ENCODE results near the gene CADM4. TPM values are rescaled to one million over a fixed set of nuclear protein-coding genes. Genes with fewer than 3 reads are reported as not detected.

Gene CADM4
- polyA plus RNA-seq, 1 donor (not counting 4 experiments of a cell fraction or from before 2014, with no cell fraction given), result 4.3 TPM

DNA sequence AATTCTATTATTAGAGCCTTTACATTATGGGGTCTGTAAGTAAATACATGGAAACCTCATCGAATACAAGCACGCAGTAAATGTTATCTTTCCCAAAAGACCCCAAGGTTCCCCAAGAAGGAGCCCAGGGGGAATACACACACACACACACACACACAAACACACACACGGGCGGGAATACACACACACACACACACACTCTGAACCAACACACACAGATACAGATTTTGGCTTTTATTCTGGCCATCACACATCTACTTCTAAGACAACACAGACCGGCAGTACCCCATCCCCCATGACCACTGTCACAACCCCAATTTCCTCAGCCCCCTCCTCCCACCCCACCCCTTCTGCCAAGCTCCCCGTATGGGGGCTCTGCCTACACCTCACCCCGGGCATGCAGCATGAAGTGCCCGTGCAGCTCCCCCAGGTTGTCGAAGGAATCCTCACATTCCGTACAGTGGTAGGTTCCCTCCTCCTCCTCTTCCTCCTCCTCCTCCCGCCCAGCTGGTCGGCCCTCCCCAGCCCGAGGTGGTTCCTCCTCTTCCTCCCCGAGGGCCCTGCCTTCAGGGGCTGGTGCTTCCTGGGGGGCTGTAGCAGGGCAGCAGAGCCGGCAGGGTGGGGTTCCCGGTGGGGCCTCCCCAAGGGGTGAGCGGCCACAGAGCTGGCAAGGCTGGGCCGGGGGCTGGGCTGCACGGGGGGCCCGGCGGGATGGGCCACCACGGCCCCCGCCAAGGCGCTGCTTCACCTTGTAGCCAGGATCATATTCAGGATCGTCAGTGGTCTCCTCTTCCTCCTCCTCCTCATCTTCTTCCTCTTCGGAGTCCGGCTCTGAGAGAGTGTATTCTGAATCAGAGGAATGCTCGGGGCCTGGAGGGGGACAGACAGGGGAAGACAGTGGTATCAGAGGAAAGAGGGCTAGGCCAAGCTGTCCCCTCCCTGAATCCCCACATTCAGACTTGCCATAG is 32.1 kb downstream of the CADM4 start:
- no peaks in the 10 kb centered on the region for H3K9me1 ChIP-seq (ENCODE audit: control insufficient read depth, extremely low read depth, insufficient read depth, low read length)
- H3K79me2 ChIP-seq (ENCODE audit: control insufficient read depth, insufficient read depth, low read length), result no peaks in the 10 kb centered on the region
- no peak overlapping the region for H3K4me3 ChIP-seq (ENCODE audit: control insufficient read depth in 2 of 3, extremely low read depth in 1 of 3, insufficient read depth in 2 of 3, low read depth in 1 of 3, low read length in 3 of 3)
- peaks cover 3 to 4% of the 10 kb centered on the region in 2 experiments for H3K36me3 ChIP-seq (ENCODE audit: control insufficient read depth in 2 of 2, extremely low read depth in 1 of 2, insufficient read depth in 2 of 2, low read length in 2 of 2)
- no peaks in the 10 kb centered on the region for H4K20me1 ChIP-seq (ENCODE audit: control insufficient read depth, extremely low read depth, insufficient read depth, low read length)
- peak overlapping the region; percentile 10 for H3K9ac ChIP-seq (ENCODE audit: control insufficient read depth, extremely low read depth, insufficient read depth, low read length)
- dilution Hi-C loops (cut with MboI; ENCODE audit: extremely low pct_ligation_motif_present, low sequenced_read_pairs), result no loop called here
- no peaks in the 10 kb centered on the region for H3K9me3 ChIP-seq (ENCODE audit: control insufficient read depth, low read depth, low read length)
- no peak for DNase-seq (ENCODE audit: low read depth, low spot score)
- H3K27ac ChIP-seq (ENCODE audit: control insufficient read depth, insufficient read depth, low read length), result peak overlapping the region; percentile 77
- peaks cover 19% of the 10 kb centered on the region for H3K4me1 ChIP-seq (ENCODE audit: control insufficient read depth, extremely low read depth, insufficient read depth, low read length)
- H2AFZ ChIP-seq (ENCODE audit: control insufficient read depth, low read length), result peak overlapping the region; percentile 32
- H3K4me2 ChIP-seq (ENCODE audit: control insufficient read depth, extremely low read depth, insufficient read depth, low read depth, low read length), result peak overlapping the region; percentile 45
- FAIRE-seq, result peak; percentile 17
- no peak for TF ChIP-seq EZH2 (IDR thresholded peaks at IDR 0.05; ENCODE audit: low read length)
- TF ChIP-seq, protein P1, sequence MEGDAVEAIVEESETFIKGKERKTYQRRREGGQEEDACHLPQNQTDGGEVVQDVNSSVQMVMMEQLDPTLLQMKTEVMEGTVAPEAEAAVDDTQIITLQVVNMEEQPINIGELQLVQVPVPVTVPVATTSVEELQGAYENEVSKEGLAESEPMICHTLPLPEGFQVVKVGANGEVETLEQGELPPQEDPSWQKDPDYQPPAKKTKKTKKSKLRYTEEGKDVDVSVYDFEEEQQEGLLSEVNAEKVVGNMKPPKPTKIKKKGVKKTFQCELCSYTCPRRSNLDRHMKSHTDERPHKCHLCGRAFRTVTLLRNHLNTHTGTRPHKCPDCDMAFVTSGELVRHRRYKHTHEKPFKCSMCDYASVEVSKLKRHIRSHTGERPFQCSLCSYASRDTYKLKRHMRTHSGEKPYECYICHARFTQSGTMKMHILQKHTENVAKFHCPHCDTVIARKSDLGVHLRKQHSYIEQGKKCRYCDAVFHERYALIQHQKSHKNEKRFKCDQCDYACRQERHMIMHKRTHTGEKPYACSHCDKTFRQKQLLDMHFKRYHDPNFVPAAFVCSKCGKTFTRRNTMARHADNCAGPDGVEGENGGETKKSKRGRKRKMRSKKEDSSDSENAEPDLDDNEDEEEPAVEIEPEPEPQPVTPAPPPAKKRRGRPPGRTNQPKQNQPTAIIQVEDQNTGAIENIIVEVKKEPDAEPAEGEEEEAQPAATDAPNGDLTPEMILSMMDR (optimal IDR thresholded peaks at IDR 0.05 in 1 of 3, IDR thresholded peaks at IDR 0.05 in 1 of 3, conservative IDR thresholded peaks at IDR 0.05 in 1 of 3; ENCODE audit: extremely low read depth in 1 of 3, insufficient read depth in 2 of 3, low read length in 3 of 3), result no peak
- H3K27me3 ChIP-seq (ENCODE audit: control insufficient read depth, extremely low read depth, insufficient read depth, low read length), result no peaks in the 10 kb centered on the region

DNA sequence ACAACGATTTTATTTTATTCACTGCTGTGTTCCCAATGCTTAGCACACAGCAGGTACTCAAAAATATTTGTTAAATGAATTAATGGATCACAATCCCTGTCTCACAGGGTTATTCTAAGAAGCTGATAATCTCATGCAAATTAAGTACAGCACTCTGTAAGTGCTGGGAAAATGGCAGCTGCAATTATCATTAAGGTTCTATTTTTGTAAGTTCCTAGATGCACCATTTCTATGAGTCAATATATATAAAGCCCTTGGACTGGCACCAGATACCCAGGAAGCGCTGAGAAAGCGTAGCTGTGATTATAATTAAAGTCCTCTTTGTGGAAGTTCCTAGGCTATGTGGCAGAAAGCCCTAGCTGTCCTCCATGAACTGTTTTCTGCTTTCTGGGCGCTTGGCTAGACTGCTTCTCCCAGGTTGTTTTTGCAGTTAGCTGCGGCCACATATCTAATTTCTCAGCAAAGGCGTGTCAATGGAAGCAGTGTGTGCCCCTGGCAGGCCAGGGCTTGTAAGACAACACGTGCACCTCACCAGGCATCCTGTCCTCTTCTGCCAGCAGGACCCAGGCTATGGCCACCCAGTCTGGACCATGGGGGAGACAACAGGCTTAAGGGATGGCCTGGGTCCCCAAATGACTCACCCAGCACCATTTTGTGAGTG is 33.0 kb downstream of the CADM4 start:
- DNase-seq (ENCODE audit: low read depth, low spot score) (no peak), FAIRE-seq (peak; percentile 99)
- no peaks in the 10 kb centered on the region for H3K27me3 ChIP-seq (ENCODE audit: control insufficient read depth, extremely low read depth, insufficient read depth, low read length)
- no peaks in the 10 kb centered on the region for H3K79me2 ChIP-seq (ENCODE audit: control insufficient read depth, insufficient read depth, low read length)
- peaks cover 0 to 3% of the 10 kb centered on the region in 2 experiments for H3K36me3 ChIP-seq (ENCODE audit: control insufficient read depth in 2 of 2, extremely low read depth in 1 of 2, insufficient read depth in 2 of 2, low read length in 2 of 2)
- peaks cover 19% of the 10 kb centered on the region for H3K4me1 ChIP-seq (ENCODE audit: control insufficient read depth, extremely low read depth, insufficient read depth, low read length)
- H3K4me3 ChIP-seq (ENCODE audit: control insufficient read depth in 2 of 3, extremely low read depth in 1 of 3, insufficient read depth in 2 of 3, low read depth in 1 of 3, low read length in 3 of 3), result peak overlapping the region in 1 of 3 experiments; percentile 11
- H2AFZ ChIP-seq (ENCODE audit: control insufficient read depth, low read length), result peak overlapping the region; percentile 32
- H4K20me1 ChIP-seq (ENCODE audit: control insufficient read depth, extremely low read depth, insufficient read depth, low read length), result no peaks in the 10 kb centered on the region
- dilution Hi-C loops (cut with MboI; ENCODE audit: extremely low pct_ligation_motif_present, low sequenced_read_pairs), result no loop called here
- no peak for TF ChIP-seq EZH2 (IDR thresholded peaks at IDR 0.05; ENCODE audit: low read length)
- TF ChIP-seq, protein P1 (optimal IDR thresholded peaks at IDR 0.05 in 1 of 3, IDR thresholded peaks at IDR 0.05 in 1 of 3, conservative IDR thresholded peaks at IDR 0.05 in 1 of 3; ENCODE audit: extremely low read depth in 1 of 3, insufficient read depth in 2 of 3, low read length in 3 of 3), result no peak
- H3K9ac ChIP-seq (ENCODE audit: control insufficient read depth, extremely low read depth, insufficient read depth, low read length), result peak overlapping the region; percentile 10
- H3K9me3 ChIP-seq (ENCODE audit: control insufficient read depth, low read depth, low read length), result no peaks in the 10 kb centered on the region
- H3K4me2 ChIP-seq (ENCODE audit: control insufficient read depth, extremely low read depth, insufficient read depth, low read depth, low read length), result peak overlapping the region; percentile 45
- no peaks in the 10 kb centered on the region for H3K9me1 ChIP-seq (ENCODE audit: control insufficient read depth, extremely low read depth, insufficient read depth, low read length)
- H3K27ac ChIP-seq (ENCODE audit: control insufficient read depth, insufficient read depth, low read length), result peak overlapping the region; percentile 77

Measured in keratinocyte (primary cell).